Head of caudate nucleus (tissue), 42 donors: ENCODE measurements around the gene REPS2.
"Not testable (repeated sequence)": the region's sequence is repeated elsewhere in the genome, so short reads cannot be mapped to it uniquely, and the experiment has no call there.

Source experiments
- DNase-seq, 42 donors: peaks; one replicate each; pipeline versions ENCODE4 v3.0.0 to v3.0.0-alpha.2; 2020 to 2021; ENCODE audit warnings: mixed read lengths in 7 of 42
- intact Hi-C: fragments of 100-400 bp; cut with DNase I; formaldehyde crosslinking; loops from one replicate; pipeline ENCODE4 v1.15.0; 2022

Gene REPS2

GRCh38 chrX:16957751-16958150 lies 11.3 kb downstream of the REPS2 start:
- intact Hi-C loops, result no loop called here
- DNase-seq, result no peak

GRCh38 chrX:16958356-16958755 lies 11.9 kb downstream of the REPS2 start:
- intact Hi-C loops, result no loop called here
- no peak for DNase-seq

GRCh38 chrX:16962661-16963060 lies 16.2 kb downstream of the REPS2 start:
- intact Hi-C loops, DNase-seq: not testable (repeated sequence)

- DNase-seq, result no peak
- intact Hi-C loops, result no loop called here
Measured at GRCh38 chrX:16963216-16963615, 16.8 kb downstream of the REPS2 start.

DNA sequence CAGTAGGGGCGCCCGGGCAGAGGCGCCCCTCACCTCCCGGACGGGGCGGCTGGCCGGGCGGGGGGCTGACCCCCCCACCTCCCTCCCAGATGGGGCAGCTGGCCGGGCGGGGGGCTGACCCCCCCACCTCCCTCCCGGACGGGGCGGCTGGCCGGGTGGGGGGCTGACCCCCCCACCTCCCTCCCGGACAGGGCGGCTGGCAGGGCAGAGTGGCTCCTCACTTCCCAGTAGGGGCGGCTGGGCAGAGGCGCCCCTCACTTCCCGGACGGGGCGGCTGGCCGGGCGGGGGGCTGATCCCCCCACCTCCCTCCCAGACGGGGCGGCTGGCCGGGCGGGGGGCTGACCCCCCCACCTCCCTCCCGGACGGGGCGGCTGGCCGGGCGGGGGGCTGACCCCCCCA lies 18.5 kb downstream of the REPS2 start:
- intact Hi-C loops, result not testable (repeated sequence)

DNA sequence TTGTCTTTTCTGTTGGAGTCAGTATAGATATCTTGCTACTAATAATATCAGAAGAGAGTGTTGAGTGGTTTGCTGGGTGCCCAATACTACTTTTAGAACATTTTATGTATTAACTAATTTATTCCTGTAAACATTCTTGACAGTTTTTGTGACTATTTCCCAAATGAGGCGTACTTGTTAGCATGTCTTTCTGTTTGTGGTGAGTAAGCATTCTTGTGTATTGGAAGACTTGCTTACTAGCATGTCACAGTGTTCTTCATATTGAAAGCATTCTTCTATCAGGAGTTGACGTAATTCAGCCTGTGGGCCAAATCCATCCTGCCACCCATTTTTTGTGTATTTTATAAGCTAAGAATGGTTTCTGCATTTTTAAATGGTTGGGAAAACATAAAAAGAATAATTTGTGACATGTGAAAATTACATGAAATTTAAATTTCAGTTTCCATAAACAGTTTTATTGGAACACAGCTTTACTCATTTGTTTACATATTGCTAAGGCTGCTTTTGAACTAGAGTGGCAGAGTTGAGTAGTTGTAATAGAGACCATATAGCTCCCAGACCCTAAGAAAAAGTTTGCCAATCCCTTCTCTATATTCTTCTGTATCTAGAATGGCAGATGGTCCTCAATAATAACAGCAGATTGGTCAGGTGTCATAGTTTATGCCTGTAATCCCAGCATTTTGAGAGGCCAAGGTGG lies 20.4 kb downstream of the REPS2 start:
- intact Hi-C loops, result no loop called here
- DNase-seq, result no peak

More for the DNA sequence above, 18.5 kb downstream of the REPS2 start:
- DNase-seq, result not testable (repeated sequence)

DNA sequence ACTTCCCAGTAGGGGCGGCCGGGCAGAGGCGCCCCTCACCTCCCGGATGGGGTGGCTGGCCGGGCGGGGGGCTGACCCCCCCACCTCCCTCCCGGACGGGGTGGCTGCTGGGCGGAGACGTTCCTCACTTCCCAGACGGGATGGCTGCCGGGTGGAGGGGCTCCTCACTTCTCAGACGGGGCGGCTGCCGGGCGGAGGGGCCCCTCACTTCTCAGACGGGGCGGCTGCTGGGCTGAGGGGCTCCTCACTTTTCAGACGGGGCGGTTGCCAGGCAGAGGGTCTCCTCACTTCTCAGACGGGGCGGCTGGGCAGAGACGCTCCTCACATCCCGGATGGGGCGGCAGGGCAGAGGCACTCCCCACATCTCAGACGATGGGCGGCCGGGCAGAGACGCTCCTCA lies 22.3 kb downstream of the REPS2 start:
- DNase-seq, intact Hi-C loops: not testable (repeated sequence)

DNA sequence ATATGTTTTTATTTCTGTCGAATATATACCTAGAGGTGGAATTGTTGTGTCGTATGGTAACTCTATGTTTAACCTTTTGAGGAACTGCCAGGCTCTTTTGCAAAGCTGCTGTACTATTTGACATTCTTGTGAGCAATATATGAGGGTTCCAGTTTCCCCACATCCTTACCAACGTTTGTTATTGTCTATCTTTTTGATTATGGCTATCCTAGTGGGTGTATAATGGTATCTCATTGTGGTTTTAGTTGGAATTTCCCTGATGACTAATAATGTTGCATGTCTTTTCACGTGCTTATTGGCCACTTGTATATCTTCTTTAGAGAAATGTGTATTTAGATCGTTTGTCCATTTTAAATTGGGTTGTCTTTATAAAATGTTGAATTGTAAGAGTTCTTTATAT lies 24.5 kb downstream of the REPS2 start:
- intact Hi-C loops, result no loop called here
- no peak for DNase-seq

DNA sequence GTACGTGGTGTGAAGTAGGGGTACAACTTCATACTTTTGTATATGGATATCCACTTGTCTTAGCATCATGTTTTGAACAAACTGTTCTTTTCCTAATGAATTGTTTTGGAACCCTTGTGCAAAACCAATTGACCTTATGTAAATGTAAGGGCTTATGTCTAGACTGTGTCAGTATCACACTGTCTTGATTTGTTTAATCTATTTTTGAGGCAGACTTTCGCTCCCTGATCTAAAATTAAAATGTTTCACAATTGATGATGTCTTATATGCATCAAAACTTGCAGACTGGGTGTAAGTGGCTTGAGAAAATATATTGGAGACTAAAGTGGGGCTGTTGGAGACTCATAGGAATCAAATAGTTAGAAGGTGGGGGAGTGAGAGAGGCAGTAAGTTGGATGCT lies 25.2 kb downstream of the REPS2 start:
- intact Hi-C loops, result no loop called here
- DNase-seq, result no peak

GRCh38 chrX:16975233-16975632 lies 28.8 kb downstream of the REPS2 start:
- DNase-seq, result no peak
- intact Hi-C loops, result no loop called here

- DNase-seq, result no peak
- intact Hi-C loops, result no loop called here
Measured at GRCh38 chrX:16977771-16978170, 31.3 kb downstream of the REPS2 start.

GRCh38 chrX:16978193-16978984 lies 31.9 kb downstream of the REPS2 start:
- intact Hi-C loops, result no loop called here
- DNase-seq, result no peak

GRCh38 chrX:16979226-16979625 lies 32.8 kb downstream of the REPS2 start:
- no peak for DNase-seq
- intact Hi-C loops, result no loop called here

DNA sequence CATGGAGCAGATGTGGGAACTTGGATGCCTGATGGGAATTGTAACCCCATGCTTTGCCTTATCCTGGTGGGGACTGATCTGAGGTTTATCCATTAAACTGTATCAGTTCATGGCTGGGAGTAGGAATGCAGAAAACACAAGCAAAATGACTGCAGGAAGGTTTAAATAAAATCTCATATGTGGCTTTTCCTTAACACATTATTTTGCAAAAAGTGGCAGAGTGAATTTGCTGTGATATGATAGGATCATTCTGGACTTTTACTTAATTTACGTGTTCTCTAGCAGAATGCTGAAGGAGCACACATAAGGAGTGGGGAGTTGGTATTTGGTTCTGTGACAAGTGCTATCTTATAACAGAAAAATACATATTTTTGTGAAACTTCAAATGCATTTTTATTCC lies 34.8 kb downstream of the REPS2 start:
- intact Hi-C loops, result no loop called here
- no peak for DNase-seq

GRCh38 chrX:16981980-16982379 lies 35.5 kb downstream of the REPS2 start:
- intact Hi-C loops, result no loop called here
- DNase-seq, result no peak

- intact Hi-C loops, result no loop called here
- no peak for DNase-seq
Measured at GRCh38 chrX:16983051-16983450, 36.6 kb downstream of the REPS2 start.

- intact Hi-C loops, result no loop called here
- DNase-seq, result no peak
Measured at GRCh38 chrX:16985286-16985685, 38.8 kb downstream of the REPS2 start.

- no peak for DNase-seq
- intact Hi-C loops, result no loop called here
Measured at GRCh38 chrX:16986169-16986568, 39.7 kb downstream of the REPS2 start.

- intact Hi-C loops, result no loop called here
- DNase-seq, result no peak
Measured at GRCh38 chrX:16989750-16990149, 43.3 kb downstream of the REPS2 start.

DNA sequence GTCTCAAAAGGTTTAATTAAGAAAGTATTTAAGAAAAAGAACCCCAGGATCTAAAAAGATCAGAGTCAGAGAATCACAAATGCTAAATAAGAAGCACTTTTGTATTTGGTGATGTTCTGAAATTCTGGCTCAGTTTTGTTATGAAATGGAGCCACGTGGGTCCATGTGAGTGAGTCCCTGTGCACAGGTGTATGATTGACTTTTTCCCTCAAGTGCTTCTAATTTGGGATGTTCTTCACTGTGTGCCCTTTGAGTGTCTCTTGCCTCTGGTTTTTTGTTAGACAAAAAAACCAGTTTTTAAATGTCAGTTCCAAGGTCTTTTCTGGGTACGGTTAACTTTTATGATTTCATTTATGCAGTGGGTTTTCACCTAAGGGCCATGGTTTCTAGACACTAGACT lies 44.4 kb downstream of the REPS2 start:
- DNase-seq, result peak in 14 of 42 donors; percentile 9 to 56 (median 31)
- intact Hi-C loops, result no loop called here

- DNase-seq, result no peak
- intact Hi-C loops, result no loop called here
Measured at GRCh38 chrX:16992445-16992844, 46.0 kb downstream of the REPS2 start.
